Neural cell (in vitro differentiated cells): Measurements from ENCODE around the gene PAMR1.

Source experiments
- EZH2 ChIP-seq: fragments of 200-600, 300-800 bp; shearing (Covaris generic), sonication (generic); IDR thresholded peaks from 2 replicates; pipeline ENCODE4 v1.6.1; 2014; ENCODE audit warnings: antibody characterized with exemption, low read length, borderline replicate concordance, mild to moderate bottlenecking; ENCODE audit not compliant: insufficient read depth, poor library complexity, severe bottlenecking
- REST ChIP-seq: IDR thresholded peaks from 2 replicates; pipeline ENCODE4 v1.6.1; 2012; ENCODE audit warnings: borderline replicate concordance
- TAF1 ChIP-seq: IDR thresholded peaks from 2 replicates; pipeline ENCODE4 v1.6.1; 2012; ENCODE audit warnings: low read depth
- TF ChIP-seq, protein P1 (sequence below): fragments of 450-650 bp; IDR thresholded peaks from 2 replicates; pipeline ENCODE4 v1.5.1; 2014; ENCODE audit warnings: antibody characterized with exemption, mild to moderate bottlenecking, moderate library complexity; ENCODE audit not compliant: poor library complexity, severe bottlenecking

- no peak for TF ChIP-seq EZH2
- TF ChIP-seq, protein P1, sequence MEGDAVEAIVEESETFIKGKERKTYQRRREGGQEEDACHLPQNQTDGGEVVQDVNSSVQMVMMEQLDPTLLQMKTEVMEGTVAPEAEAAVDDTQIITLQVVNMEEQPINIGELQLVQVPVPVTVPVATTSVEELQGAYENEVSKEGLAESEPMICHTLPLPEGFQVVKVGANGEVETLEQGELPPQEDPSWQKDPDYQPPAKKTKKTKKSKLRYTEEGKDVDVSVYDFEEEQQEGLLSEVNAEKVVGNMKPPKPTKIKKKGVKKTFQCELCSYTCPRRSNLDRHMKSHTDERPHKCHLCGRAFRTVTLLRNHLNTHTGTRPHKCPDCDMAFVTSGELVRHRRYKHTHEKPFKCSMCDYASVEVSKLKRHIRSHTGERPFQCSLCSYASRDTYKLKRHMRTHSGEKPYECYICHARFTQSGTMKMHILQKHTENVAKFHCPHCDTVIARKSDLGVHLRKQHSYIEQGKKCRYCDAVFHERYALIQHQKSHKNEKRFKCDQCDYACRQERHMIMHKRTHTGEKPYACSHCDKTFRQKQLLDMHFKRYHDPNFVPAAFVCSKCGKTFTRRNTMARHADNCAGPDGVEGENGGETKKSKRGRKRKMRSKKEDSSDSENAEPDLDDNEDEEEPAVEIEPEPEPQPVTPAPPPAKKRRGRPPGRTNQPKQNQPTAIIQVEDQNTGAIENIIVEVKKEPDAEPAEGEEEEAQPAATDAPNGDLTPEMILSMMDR: no peak
- TF ChIP-seq TAF1: no peak
- no peak for TF ChIP-seq REST
Observed at GRCh38 chr11:35554491-35555437, 29.3 kb upstream of the PAMR1 start.
